Thyroid gland (tissue), 4 donors: ENCODE results near the gene LUZP4.
"Not testable (repeated sequence)": the region's sequence is repeated elsewhere in the genome, so short reads cannot be mapped to it uniquely, and the experiment has no call there.

Experiments used
- CTCF ChIP-seq, 6 experiments: fragments of 200-600 bp in 3 of 6; fragments of 450-650 bp in 3 of 6; sonication (generic) in 3 of 6; IDR thresholded peaks; one replicate each; pipeline ENCODE4 v1.5.1; 2016 to 2019; ENCODE audit warnings: antibody characterized with exemption in 6 of 6, mild to moderate bottlenecking in 2 of 6, inconsistent platforms in 1 of 6, moderate library complexity in 1 of 6
- POLR2A ChIP-seq, 2 donors: fragments of 450-650 bp; IDR thresholded peaks; one replicate each; pipeline ENCODE4 v1.6.1; 2017; ENCODE audit warnings: antibody characterized with exemption in 2 of 2, mild to moderate bottlenecking in 2 of 2, moderate library complexity in 1 of 2

- not testable (repeated sequence) for TF ChIP-seq CTCF, POLR2A (IDR thresholded peaks at IDR 0.05)
Measured at GRCh38 chrX:115346738-115347137, 57.2 kb downstream of the LUZP4 start.
